Endothelial cell (in vitro differentiated cells): Measurements from ENCODE around the gene ANK2. TPM values are rescaled to one million over a fixed set of nuclear protein-coding genes. Genes with fewer than 3 reads are reported as not detected.

ENCODE experiments used
- DNase-seq: peaks from one replicate; pipeline ENCODE4 v3.0.0; 2021; ENCODE audit warnings: low spot score
- H3K27ac Mint-ChIP-seq: one replicate; pipeline ENCODE4 v1.8.0; 2021; ENCODE audit warnings: mixed read lengths, inconsistent platforms; ENCODE audit not compliant: unreplicated experiment
- H3K27me3 Mint-ChIP-seq: one replicate; pipeline ENCODE4 v1.8.0; 2021; ENCODE audit warnings: mild to moderate bottlenecking, moderate library complexity, mixed read lengths, inconsistent platforms; ENCODE audit not compliant: unreplicated experiment
- H3K36me3 Mint-ChIP-seq: one replicate; pipeline ENCODE4 v1.8.0; 2021; ENCODE audit warnings: mild to moderate bottlenecking, low read depth, mixed read lengths, inconsistent platforms; ENCODE audit not compliant: unreplicated experiment
- H3K4me1 Mint-ChIP-seq: one replicate; pipeline ENCODE4 v1.8.0; 2021; ENCODE audit warnings: mild to moderate bottlenecking, mixed read lengths, inconsistent platforms; ENCODE audit not compliant: unreplicated experiment
- H3K4me3 Mint-ChIP-seq: one replicate; pipeline ENCODE4 v1.8.0; 2021; ENCODE audit warnings: mild to moderate bottlenecking, mixed read lengths, inconsistent platforms; ENCODE audit not compliant: unreplicated experiment
- H3K9me3 Mint-ChIP-seq: one replicate; pipeline ENCODE4 v1.8.0; 2021; ENCODE audit warnings: mixed read lengths, inconsistent platforms; ENCODE audit not compliant: unreplicated experiment
- total RNA-seq: library from RNA; stranded (reverse); fragmentation: NEBNext Ultra II Directional; extraction: Animal tissue kit (Norgen Biotek cat#: 25700); gene quantifications from one replicate; pipeline ENCODE4 v1.2.1, GENCODE V29; 2021; ENCODE audit not compliant: unreplicated experiment
- TF ChIP-seq, protein P1 (sequence below): fragments of 200-600 bp; sonication (generic); IDR thresholded peaks from one replicate; pipeline ENCODE4 v1.5.0; 2021; ENCODE audit warnings: antibody characterized with exemption; ENCODE audit not compliant: unreplicated experiment

ANK2 gene
- total RNA-seq, 1 donor from 2014 or later = 47.2 TPM

DNA sequence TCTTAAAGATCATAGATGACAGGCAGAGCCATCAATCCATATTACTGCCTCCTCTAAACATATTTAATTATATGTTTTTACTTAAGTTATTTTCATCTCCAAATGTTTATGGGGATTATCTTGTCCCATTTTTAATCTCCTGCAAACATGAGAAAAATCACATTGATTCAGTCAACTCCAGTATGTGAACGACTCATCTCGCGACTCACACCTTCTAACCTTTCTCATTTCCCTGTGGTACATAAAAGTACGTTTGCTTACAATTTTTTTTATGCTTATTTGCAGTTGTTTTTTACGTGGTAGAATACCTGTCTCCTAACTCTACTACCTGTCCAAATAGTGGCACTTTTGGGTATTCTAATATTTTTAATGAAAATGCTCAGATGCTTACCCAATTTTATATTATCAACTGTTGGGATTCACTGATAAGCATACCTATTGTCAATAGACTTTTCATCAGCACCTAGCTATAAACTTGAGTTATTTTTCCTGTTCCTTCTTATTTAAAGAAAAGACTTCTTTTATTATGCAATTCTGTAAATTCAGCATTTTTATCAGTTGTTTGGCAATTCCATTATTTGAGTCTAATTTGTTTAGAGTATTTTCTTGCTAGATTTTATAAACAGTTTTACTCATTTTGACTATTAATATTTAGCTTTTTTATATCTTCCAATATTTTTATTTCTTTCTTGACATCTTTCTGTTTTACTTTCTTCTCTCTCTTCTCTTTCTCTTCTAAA lies 276.6 kb downstream of the ANK2 start:
- Mint-ChIP-seq H3K4me3 (no peak overlapping the region), H3K36me3 (no peaks in the 10 kb centered on the region), H3K27ac (no peak overlapping the region), H3K27me3 (no peaks in the 10 kb centered on the region), H3K9me3 (no peaks in the 10 kb centered on the region), H3K4me1 (no peaks in the 10 kb centered on the region)
- TF ChIP-seq, protein P1, sequence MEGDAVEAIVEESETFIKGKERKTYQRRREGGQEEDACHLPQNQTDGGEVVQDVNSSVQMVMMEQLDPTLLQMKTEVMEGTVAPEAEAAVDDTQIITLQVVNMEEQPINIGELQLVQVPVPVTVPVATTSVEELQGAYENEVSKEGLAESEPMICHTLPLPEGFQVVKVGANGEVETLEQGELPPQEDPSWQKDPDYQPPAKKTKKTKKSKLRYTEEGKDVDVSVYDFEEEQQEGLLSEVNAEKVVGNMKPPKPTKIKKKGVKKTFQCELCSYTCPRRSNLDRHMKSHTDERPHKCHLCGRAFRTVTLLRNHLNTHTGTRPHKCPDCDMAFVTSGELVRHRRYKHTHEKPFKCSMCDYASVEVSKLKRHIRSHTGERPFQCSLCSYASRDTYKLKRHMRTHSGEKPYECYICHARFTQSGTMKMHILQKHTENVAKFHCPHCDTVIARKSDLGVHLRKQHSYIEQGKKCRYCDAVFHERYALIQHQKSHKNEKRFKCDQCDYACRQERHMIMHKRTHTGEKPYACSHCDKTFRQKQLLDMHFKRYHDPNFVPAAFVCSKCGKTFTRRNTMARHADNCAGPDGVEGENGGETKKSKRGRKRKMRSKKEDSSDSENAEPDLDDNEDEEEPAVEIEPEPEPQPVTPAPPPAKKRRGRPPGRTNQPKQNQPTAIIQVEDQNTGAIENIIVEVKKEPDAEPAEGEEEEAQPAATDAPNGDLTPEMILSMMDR = no peak
- DNase-seq = no peak

DNA sequence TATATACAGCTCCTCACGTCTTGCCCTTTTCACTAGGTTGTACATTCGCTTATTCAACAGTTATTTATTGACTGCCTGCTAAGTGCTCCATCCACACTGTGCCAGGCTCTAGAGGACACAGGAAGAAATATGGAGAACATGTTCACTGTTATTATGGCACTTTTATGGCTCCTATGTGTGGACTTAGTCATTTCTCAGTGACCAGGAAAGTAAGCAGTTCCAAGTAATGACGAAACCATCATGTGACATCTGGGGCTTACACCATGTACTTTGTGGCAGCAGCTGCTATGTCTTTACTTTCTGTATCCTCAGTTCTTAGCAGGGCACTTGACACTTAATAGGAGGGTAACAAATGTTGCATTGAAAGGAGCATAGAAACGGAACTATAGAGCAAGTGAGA lies 278.0 kb downstream of the ANK2 start:
- H3K4me3 Mint-ChIP-seq = no peak overlapping the region
- no peaks in the 10 kb centered on the region for H3K27me3 Mint-ChIP-seq
- H3K36me3 Mint-ChIP-seq = no peaks in the 10 kb centered on the region
- no peaks in the 10 kb centered on the region for H3K9me3 Mint-ChIP-seq
- no peak for DNase-seq
- no peaks in the 10 kb centered on the region for H3K4me1 Mint-ChIP-seq
- TF ChIP-seq, protein P1 = no peak
- no peak overlapping the region for H3K27ac Mint-ChIP-seq

DNA sequence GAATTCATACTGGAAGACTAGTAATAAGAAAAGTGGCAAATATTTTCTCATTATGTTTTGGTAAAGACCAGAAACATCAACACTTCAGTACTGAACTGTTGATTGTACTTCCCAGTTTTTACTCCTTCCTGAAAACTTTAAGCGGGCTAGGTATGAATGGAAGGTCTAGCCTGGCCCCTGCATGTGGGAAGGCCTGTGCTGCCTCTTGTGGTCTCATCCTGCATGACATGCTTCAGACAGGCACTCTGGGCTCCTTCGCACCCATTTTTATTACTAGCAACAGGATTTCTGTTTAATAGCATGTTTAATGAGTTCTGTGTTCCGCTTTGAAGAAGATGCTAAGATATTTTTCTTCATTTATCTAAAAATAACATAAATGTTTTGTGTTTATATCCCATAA lies 279.1 kb downstream of the ANK2 start:
- Mint-ChIP-seq H3K27me3 (no peaks in the 10 kb centered on the region), H3K36me3 (no peaks in the 10 kb centered on the region), H3K4me3 (no peak overlapping the region), H3K9me3 (no peaks in the 10 kb centered on the region), H3K4me1 (no peaks in the 10 kb centered on the region), H3K27ac (no peak overlapping the region)
- TF ChIP-seq, protein P1 = peak; percentile 67
- DNase-seq = peak; percentile 53

DNA sequence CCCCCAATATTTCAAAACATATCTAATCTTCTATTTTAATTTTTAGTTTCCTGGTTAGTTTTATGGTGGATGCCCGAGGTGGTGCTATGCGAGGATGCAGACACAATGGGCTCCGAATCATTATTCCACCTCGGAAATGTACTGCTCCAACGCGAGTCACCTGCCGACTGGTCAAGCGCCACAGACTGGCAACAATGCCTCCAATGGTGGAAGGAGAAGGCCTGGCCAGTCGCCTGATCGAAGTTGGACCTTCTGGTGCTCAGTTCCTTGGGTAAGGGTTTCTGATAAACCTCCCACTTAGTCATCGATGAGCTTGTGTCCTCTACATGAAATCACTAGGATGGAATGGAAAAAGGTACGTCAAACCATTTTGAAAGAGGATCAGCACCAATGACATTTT lies 280.7 kb downstream of the ANK2 start:
- H3K9me3 Mint-ChIP-seq = no peaks in the 10 kb centered on the region
- no peak overlapping the region for H3K27ac Mint-ChIP-seq
- TF ChIP-seq, protein P1 = no peak
- no peak overlapping the region for H3K4me3 Mint-ChIP-seq
- no peaks in the 10 kb centered on the region for H3K36me3 Mint-ChIP-seq
- H3K27me3 Mint-ChIP-seq = no peaks in the 10 kb centered on the region
- no peaks in the 10 kb centered on the region for H3K4me1 Mint-ChIP-seq
- DNase-seq = no peak

DNA sequence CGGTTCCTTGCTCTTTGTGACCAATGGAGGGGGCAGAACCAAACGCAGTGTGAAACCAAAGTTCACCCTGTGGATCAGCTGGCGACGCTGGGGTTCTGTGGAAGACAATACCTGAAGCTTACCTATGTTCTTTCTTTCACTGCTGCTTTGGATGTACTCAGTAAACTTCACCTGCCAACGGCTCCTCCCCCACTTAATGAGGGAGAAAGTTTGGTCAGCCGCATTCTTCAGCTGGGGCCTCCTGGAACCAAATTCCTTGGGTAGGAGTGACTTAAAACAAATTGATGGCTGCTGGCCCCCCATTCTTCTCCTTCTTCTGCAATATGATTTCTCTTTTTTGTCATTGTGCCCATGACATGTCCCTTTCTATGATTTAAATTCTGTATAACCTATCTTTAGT lies 282.4 kb downstream of the ANK2 start:
- no peaks in the 10 kb centered on the region for H3K27me3 Mint-ChIP-seq
- H3K4me1 Mint-ChIP-seq = no peaks in the 10 kb centered on the region
- TF ChIP-seq, protein P1 = no peak
- no peak for DNase-seq
- H3K9me3 Mint-ChIP-seq = no peaks in the 10 kb centered on the region
- H3K4me3 Mint-ChIP-seq = no peak overlapping the region
- H3K27ac Mint-ChIP-seq = no peak overlapping the region
- H3K36me3 Mint-ChIP-seq = no peaks in the 10 kb centered on the region
